Sigmoid colon (tissue), 7 donors: ENCODE data around the gene GBF1. TPM values are rescaled to one million over a fixed set of nuclear protein-coding genes. Genes with fewer than 3 reads are reported as not detected.
A peak's percentile ranks its signal among the peaks of the same experiment; 100 is the strongest.

Experiments used
- DNase-seq: peaks from one replicate; pipeline ENCODE4 v3.0.0-alpha.2; 2019
- H3K27ac ChIP-seq, 4 donors: fragments of 200-600 bp; sonication (generic); one replicate each; pipeline ENCODE4 v1.5.1; 2016 to 2019; ENCODE audit warnings: mild to moderate bottlenecking in 1 of 4
- H3K27me3 ChIP-seq, 3 donors: fragments of 200-600 bp; sonication (generic); one replicate each; pipeline ENCODE4 v1.5.1; 2019; ENCODE audit warnings: mild to moderate bottlenecking in 1 of 3
- H3K36me3 ChIP-seq, 4 donors: fragments of 200-600 bp; sonication (generic); one replicate each; pipeline ENCODE4 v1.5.1; 2016 to 2019
- H3K4me1 ChIP-seq, 4 donors: fragments of 200-600 bp; sonication (generic); one replicate each; pipeline ENCODE4 v1.5.1; 2017 to 2019
- H3K4me3 ChIP-seq, 4 donors: fragments of 200-600 bp; sonication (generic); one replicate each; pipeline ENCODE4 v1.5.1; 2017 to 2019; ENCODE audit warnings: mild to moderate bottlenecking in 2 of 4, moderate library complexity in 1 of 4
- H3K9me3 ChIP-seq, 4 donors: fragments of 200-600 bp in 3 of 4; sonication (generic) in 3 of 4; one replicate each; pipeline versions ENCODE4 v1.5.1 to v1.6.1; 2013 to 2019
- EP300 ChIP-seq, 4 donors: sonication (generic); formaldehyde crosslinking; IDR thresholded peaks; one replicate each; pipeline ENCODE4 v1.6.1; 2017; ENCODE audit warnings: antibody characterized with exemption in 4 of 4
- POLR2A ChIP-seq, 2 donors: fragments of 450-650 bp; IDR thresholded peaks; one replicate each; pipeline ENCODE4 v1.6.1; 2016; ENCODE audit warnings: antibody characterized with exemption in 2 of 2, mild to moderate bottlenecking in 2 of 2, moderate library complexity in 2 of 2
- POLR2AphosphoS5 ChIP-seq, 4 donors: sonication (generic); formaldehyde crosslinking; IDR thresholded peaks; one replicate each; pipeline ENCODE4 v1.6.1; 2017; ENCODE audit warnings: antibody characterized with exemption in 4 of 4
- WGBS, 2 donors: extraction: QIAGEN DNeasy Blood & Tissue Kit; methylation state at CpG; one replicate each; pipeline ENCODE4 v1.1.7; 2013; 5-methylcytosine and 5-hydroxymethylcytosine counted together
- intact Hi-C: fragments of 100-400 bp; cut with DNase I; formaldehyde crosslinking; loops from one replicate; pipeline ENCODE4 v1.15.1; 2023
- polyA plus RNA-seq, 3 donors: library from polyadenylated mRNA; stranded (reverse); fragments of 200-250 nt; gene quantifications; one replicate each; pipeline ENCODE4 v1.2.3, GENCODE V29; 2013
- total RNA-seq, 4 donors: library from RNA; depleted of rRNA; stranded (reverse); fragments of >200 nt; gene quantifications; one replicate each; pipeline ENCODE4 v1.1.0, GENCODE V29; 2016
- TF ChIP-seq, protein P1 (sequence below), 4 experiments: fragments of 450-650 bp in 3 of 4; fragments of 200-600 bp in 1 of 4; IDR thresholded peaks; one replicate each; pipeline ENCODE4 v1.5.1; 2016 to 2019; ENCODE audit warnings: antibody characterized with exemption in 4 of 4, mild to moderate bottlenecking in 3 of 4, moderate library complexity in 2 of 4
- donor health status: healthy with polysubstance abuse.
- donor health status: Bipolar disorder and iron deficiency.
- donor health status: healthy.

The GBF1 gene
- total and polyA plus RNA-seq, 7 donors = 8.4 to 38.2 (median 18.5) TPM

DNA sequence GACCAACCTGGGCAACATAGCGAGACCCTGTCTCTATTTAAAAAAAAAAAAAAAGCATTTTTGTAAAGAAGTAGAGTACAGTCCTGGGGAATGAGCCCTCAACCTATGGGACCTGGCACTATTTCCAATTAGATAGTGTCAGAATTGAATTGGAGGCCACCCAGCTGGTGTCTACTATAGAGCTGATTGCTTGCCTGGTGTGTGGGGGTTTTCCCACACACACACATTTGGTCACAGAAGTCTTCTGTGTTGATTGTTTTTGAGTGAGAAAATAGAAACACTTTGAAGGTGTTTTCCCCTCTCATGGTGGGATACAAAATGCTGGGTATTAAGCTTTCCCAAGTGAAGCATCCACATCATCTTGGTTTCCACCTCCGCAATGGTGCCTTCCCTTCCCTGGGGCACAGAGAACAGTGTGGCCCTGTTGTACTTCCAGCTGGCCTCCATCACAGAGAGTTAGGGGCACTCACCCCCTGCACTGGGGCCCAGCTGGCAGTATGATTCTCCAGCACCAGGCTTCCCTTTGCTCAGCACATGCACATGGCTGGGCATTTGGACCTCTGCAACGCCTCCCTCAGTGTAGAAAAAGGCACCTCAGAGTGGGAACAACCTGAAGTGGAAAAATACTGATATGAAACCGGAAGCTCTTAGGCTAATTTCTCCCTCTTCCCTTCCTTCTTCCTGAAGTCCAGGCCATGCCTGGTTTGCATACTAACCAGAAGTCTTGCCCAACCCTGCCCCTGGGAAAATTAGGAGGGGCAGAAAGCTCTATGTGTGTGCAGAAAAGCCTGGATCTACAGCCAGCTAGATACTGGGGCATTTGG lies 139.5 kb downstream of the GBF1 start:
- DNase-seq = no peak
- Histone ChIP-seq H3K27me3 (no peaks in the 10 kb centered on the region), H3K4me3 (no peak overlapping the region), H3K4me1 (peaks cover 0 to 4% (median 0%) of the 10 kb centered on the region in 4 donors), H3K36me3 (peaks cover 9 to 37% (median 27%) of the 10 kb centered on the region in 4 donors), H3K9me3 (no peaks in the 10 kb centered on the region), H3K27ac (no peak overlapping the region)
- intact Hi-C loops = no loop called here
- no peak for TF ChIP-seq EP300 (IDR thresholded peaks at IDR 0.05)
- TF ChIP-seq POLR2A (IDR thresholded peaks at IDR 0.05) = no peak
- TF ChIP-seq POLR2AphosphoS5 (IDR thresholded peaks at IDR 0.05) = no peak
- TF ChIP-seq, protein P1, sequence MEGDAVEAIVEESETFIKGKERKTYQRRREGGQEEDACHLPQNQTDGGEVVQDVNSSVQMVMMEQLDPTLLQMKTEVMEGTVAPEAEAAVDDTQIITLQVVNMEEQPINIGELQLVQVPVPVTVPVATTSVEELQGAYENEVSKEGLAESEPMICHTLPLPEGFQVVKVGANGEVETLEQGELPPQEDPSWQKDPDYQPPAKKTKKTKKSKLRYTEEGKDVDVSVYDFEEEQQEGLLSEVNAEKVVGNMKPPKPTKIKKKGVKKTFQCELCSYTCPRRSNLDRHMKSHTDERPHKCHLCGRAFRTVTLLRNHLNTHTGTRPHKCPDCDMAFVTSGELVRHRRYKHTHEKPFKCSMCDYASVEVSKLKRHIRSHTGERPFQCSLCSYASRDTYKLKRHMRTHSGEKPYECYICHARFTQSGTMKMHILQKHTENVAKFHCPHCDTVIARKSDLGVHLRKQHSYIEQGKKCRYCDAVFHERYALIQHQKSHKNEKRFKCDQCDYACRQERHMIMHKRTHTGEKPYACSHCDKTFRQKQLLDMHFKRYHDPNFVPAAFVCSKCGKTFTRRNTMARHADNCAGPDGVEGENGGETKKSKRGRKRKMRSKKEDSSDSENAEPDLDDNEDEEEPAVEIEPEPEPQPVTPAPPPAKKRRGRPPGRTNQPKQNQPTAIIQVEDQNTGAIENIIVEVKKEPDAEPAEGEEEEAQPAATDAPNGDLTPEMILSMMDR (IDR thresholded peaks at IDR 0.05) = no peak
- 62 to 71% methylated on average over 4 of the region's 4 CpGs for WGBS, 2 donors

DNA sequence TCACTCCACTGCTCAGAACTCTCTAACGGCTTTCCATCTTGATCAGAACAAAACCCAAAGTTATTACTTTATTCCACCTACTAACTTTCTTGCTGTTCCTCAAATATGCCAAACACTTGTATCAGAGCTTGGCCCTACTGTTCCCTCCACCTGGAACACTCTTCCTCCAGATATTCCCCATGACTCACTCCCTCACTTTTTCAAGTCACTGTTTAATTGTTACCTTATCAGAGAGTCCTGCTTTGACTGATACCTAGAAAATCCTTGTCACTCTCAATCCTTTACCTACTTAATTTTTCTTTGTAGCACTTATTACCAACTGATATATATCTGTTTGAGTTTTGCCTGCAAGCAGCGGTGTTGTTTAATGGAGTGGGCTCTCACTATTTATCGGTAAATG lies 144.6 kb downstream of the GBF1 start:
- WGBS, 2 donors = 85 to 92% methylated on average over 3 of the region's 3 CpGs
- no peak for DNase-seq
- H3K4me3 ChIP-seq = no peak overlapping the region
- H3K27ac ChIP-seq = no peak overlapping the region
- intact Hi-C loops = loop anchor here (5.0 to 10.0 kb wide), 3 partner anchors 112 to 255 kb away; partner anchors contain the start of genes ACTR1A, SUFU and TRIM8
- H3K36me3 ChIP-seq = no peaks in the 10 kb centered on the region
- no peaks in the 10 kb centered on the region for H3K9me3 ChIP-seq
- peaks cover 0 to 16% (median 11%) of the 10 kb centered on the region in 4 donors for H3K4me1 ChIP-seq
- TF ChIP-seq, protein P1 (IDR thresholded peaks at IDR 0.05) = no peak
- no peak for TF ChIP-seq POLR2A (IDR thresholded peaks at IDR 0.05)
- no peak for TF ChIP-seq POLR2AphosphoS5 (IDR thresholded peaks at IDR 0.05)
- no peak for TF ChIP-seq EP300 (IDR thresholded peaks at IDR 0.05)
- no peaks in the 10 kb centered on the region for H3K27me3 ChIP-seq

DNA sequence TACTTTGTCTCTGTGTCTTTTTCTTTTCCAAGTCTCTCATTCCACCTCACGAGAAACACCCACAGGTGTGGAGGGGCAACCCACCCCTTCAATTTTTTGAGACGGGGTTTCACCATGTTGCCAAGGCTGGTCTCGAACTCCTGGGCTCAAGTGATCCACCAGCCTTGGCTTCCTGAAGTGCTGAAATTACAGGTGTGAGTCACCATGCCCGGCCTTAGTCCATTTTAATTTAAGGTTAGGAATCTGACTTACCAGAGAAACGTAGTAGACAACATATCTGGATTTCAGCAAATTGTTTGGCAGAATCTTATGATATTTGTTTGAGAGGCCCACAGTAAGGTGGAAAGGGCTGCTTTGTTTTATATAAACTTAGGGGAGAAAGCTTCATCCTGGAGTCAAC lies 147.0 kb downstream of the GBF1 start:
- no peak overlapping the region for H3K4me3 ChIP-seq
- H3K36me3 ChIP-seq = peaks cover 0 to 1% (median under 1%) of the 10 kb centered on the region in 4 donors
- WGBS, 2 donors = 79 to 91% methylated on average over 5 of the region's 5 CpGs
- no peak for DNase-seq
- H3K9me3 ChIP-seq = no peaks in the 10 kb centered on the region
- TF ChIP-seq POLR2A (IDR thresholded peaks at IDR 0.05) (no peak), POLR2AphosphoS5 (IDR thresholded peaks at IDR 0.05) (no peak), EP300 (IDR thresholded peaks at IDR 0.05) (no peak)
- TF ChIP-seq, protein P1 (IDR thresholded peaks at IDR 0.05) = no peak
- no peaks in the 10 kb centered on the region for H3K27me3 ChIP-seq
- peaks cover 0 to 27% (median 26%) of the 10 kb centered on the region in 4 donors for H3K4me1 ChIP-seq
- H3K27ac ChIP-seq = no peak overlapping the region
- intact Hi-C loops = loop anchor here (5.0 to 10.0 kb wide), 3 partner anchors 110 to 252 kb away; partner anchors contain the start of genes ACTR1A, SUFU and TRIM8

DNA sequence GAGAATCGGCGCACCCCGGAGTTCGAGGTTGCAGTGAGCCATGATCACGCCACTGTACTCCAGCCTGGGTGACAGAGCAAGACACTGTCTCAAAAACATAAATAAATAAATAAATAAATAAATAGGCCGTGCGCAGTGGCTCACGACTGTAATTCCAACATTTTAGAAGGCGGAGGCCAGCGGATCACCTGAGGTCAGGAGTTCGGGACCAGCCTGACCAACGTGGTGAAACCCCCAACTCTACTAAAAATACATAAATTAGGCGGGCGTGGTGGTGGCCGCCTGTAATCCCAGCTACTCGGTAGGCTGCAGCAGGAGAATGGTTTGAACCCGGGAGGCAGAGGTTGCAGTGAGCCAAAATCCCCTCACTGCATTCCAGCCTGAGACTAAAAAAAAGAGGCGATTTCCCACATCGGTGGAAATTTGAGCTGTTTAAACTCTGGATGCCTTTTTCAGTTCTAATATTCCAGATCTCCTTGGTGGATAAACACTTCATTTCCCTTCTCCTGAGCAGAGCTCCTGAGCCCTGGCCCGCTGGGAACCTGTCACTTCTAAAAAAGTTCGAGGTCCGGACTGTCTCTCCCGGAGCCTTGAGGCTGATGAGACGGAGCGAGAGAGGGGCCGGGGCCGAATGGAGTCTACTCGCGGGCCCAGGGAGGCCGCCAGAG lies 148.2 kb downstream of the GBF1 start:
- no peaks in the 10 kb centered on the region for H3K27me3 ChIP-seq
- no peak for DNase-seq
- WGBS, 2 donors = 12 to 33% methylated on average over 30 of the region's 30 CpGs
- H3K27ac ChIP-seq = peak overlapping the region; percentile 97 to 99 (median 98)
- TF ChIP-seq POLR2AphosphoS5 (IDR thresholded peaks at IDR 0.05) (no peak), EP300 (IDR thresholded peaks at IDR 0.05) (no peak)
- TF ChIP-seq, protein P1 (IDR thresholded peaks at IDR 0.05) = peak in 2 of 4 experiments; percentile 97 to 98
- intact Hi-C loops = loop anchor here (1.0 to 10.0 kb wide), 6 partner anchors 29 to 273 kb away; partner anchors contain the start of genes ACTR1A, LDB1, SUFU and TRIM8
- H3K4me1 ChIP-seq = peaks cover 0 to 40% (median 38%) of the 10 kb centered on the region in 4 donors
- peaks cover 0 to 14% (median 10%) of the 10 kb centered on the region in 4 donors for H3K36me3 ChIP-seq
- peak overlapping the region; percentile 61 to 76 (median 68) for H3K4me3 ChIP-seq
- no peaks in the 10 kb centered on the region for H3K9me3 ChIP-seq
